SK-N-SH treated with all-trans-retinoic acid at 6 μM for 48 hours (cell line): ENCODE measurements around the gene OBSL1.
A peak's percentile ranks its signal among the peaks of the same experiment; 100 is the strongest.

ENCODE experiments used
- ATAC-seq: fragments of 200-7000 bp; cut with Tn5 transposase; 3 replicates; pipeline ENCODE4 v1.9.1; 2020; ENCODE audit warnings: mild to moderate bottlenecking, moderate library complexity
- BACH2 ChIP-seq: fragments of 250-450 bp; sonication (Bioruptor Pico); IDR thresholded peaks from 2 replicates; pipeline ENCODE4 v1.9.0; 2021; ENCODE audit warnings: mild to moderate bottlenecking, borderline replicate concordance
- CSDC2 ChIP-seq: fragments of 250-450 bp; sonication (Bioruptor Pico); IDR thresholded peaks from 2 replicates; pipeline ENCODE4 v1.5.0; 2020; ENCODE audit warnings: mild to moderate bottlenecking, moderate library complexity
- ESRRG ChIP-seq: fragments of 250-450 bp; sonication (Bioruptor Pico); IDR thresholded peaks from 2 replicates; pipeline ENCODE4 v1.6.1; 2021; ENCODE audit warnings: mild to moderate bottlenecking
- GLIS3 ChIP-seq: fragments of 250-450 bp; sonication (Bioruptor Pico); IDR thresholded peaks from 2 replicates; pipeline ENCODE4 v1.5.0; 2020; ENCODE audit warnings: mild to moderate bottlenecking, moderate library complexity
- ISL1 ChIP-seq: fragments of 250-450 bp; sonication (Bioruptor Pico); IDR thresholded peaks from 2 replicates; pipeline ENCODE4 v2.1.2; 2022; ENCODE audit warnings: mild to moderate bottlenecking, moderate library complexity
- RARB ChIP-seq: fragments of 250-450 bp; sonication (Bioruptor Pico); IDR thresholded peaks from 2 replicates; pipeline ENCODE4 v1.8.0; 2021; ENCODE audit warnings: mild to moderate bottlenecking, moderate library complexity
- TOX ChIP-seq: fragments of 250-450 bp; sonication (Bioruptor Pico); IDR thresholded peaks from 2 replicates; pipeline ENCODE4 v1.8.0; 2021; ENCODE audit warnings: mild to moderate bottlenecking, moderate library complexity, borderline replicate concordance
- ZC3H10 ChIP-seq: fragments of 250-450 bp; sonication (Bioruptor Pico); IDR thresholded peaks from 2 replicates; pipeline ENCODE4 v1.5.1; 2021; ENCODE audit warnings: mild to moderate bottlenecking, moderate library complexity
- ZFP3 ChIP-seq: fragments of 250-450 bp; sonication (Bioruptor Pico); IDR thresholded peaks from 2 replicates; pipeline ENCODE4 v1.5.0; 2020; ENCODE audit warnings: mild to moderate bottlenecking, moderate library complexity
- ZFP30 ChIP-seq: fragments of 450-650 bp; formaldehyde crosslinking; IDR thresholded peaks from 2 replicates; pipeline ENCODE4 v1.5.0; 2022; ENCODE audit warnings: mild to moderate bottlenecking, moderate library complexity
- ZNF565 ChIP-seq: fragments of 450-650 bp; formaldehyde crosslinking; conservative IDR thresholded peaks from 2 replicates; pipeline ENCODE4 v1.5.0; 2020; ENCODE audit warnings: low read depth, mild to moderate bottlenecking, moderate library complexity
- ZNF70 ChIP-seq: fragments of 450-650 bp; formaldehyde crosslinking; IDR thresholded peaks from 2 replicates; pipeline ENCODE4 v1.5.0; 2020; ENCODE audit warnings: mild to moderate bottlenecking, moderate library complexity
- TF ChIP-seq, protein P1 (sequence below): fragments of 250-450 bp; sonication (Bioruptor Pico); IDR thresholded peaks from 2 replicates; pipeline ENCODE4 v1.8.0; 2021; ENCODE audit warnings: low read depth, mild to moderate bottlenecking, moderate library complexity, borderline replicate concordance
- TF ChIP-seq, protein P2 (sequence below): fragments of 250-450 bp; sonication (Bioruptor Pico); IDR thresholded peaks from 2 replicates; pipeline ENCODE4 v1.8.0; 2020; ENCODE audit warnings: mild to moderate bottlenecking, moderate library complexity, borderline replicate concordance
- TF ChIP-seq, protein P3 (sequence below): fragments of 250-450 bp; sonication (Bioruptor Pico); IDR thresholded peaks from 2 replicates; pipeline ENCODE4 v1.5.0; 2020; ENCODE audit warnings: mild to moderate bottlenecking, moderate library complexity
- TF ChIP-seq, protein P4 (sequence below): fragments of 250-450 bp; sonication (Bioruptor Pico); IDR thresholded peaks from 2 replicates; pipeline ENCODE4 v1.5.1; 2020; ENCODE audit warnings: low read depth, mild to moderate bottlenecking, moderate library complexity

OBSL1 gene

DNA sequence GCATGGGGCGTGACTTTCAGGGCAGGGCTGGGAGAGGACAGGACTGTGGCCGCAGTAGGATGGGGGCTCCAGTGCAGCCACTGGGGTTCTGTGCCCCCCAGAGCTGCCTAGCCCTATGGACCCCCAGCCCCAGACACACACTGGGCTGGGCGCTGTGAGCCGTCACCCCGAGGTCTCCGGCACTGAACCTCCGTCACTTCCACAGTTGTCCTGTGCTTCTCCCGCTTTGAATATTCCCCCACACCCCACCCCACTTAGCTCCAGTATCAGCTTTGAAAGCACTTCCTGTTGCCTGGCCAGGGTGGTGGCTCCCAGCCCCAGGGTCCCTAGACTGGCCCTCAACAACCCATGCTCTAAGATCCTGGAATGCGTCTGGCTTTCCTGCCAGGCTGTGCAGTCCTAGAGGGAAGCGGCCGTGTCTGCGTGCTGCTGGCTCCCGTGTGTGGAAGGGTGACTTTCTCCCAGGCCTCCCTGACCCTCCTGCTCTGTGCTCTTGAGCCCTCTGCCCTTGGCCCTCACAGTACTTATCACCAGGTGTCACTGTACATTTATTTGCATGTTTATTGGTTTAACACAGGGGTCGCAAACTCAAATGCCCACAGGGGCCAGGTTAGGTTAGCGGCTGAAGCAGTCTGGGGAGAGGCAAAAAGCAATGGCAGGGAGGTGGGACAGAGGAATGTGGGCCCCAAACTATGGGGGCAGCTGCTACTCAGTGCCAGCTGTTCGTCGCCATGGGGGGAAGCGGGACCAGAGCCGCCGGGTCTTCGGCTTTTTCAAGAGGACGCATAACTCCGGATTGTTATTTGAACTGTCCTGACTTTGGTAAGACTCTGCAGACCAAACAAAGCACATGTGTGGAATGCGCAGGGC is 9.9 kb downstream of the OBSL1 start:
- ATAC-seq = peak; percentile 5
- TF ChIP-seq, protein P1, sequence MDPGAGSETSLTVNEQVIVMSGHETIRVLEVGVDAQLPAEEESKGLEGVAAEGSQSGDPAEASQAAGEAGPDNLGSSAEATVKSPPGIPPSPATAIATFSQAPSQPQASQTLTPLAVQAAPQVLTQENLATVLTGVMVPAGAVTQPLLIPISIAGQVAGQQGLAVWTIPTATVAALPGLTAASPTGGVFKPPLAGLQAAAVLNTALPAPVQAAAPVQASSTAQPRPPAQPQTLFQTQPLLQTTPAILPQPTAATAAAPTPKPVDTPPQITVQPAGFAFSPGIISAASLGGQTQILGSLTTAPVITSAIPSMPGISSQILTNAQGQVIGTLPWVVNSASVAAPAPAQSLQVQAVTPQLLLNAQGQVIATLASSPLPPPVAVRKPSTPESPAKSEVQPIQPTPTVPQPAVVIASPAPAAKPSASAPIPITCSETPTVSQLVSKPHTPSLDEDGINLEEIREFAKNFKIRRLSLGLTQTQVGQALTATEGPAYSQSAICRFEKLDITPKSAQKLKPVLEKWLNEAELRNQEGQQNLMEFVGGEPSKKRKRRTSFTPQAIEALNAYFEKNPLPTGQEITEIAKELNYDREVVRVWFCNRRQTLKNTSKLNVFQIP (CRISPR knock-in tag) = no peak
- TF ChIP-seq ESRRG (CRISPR knock-in tag) (no peak), ISL1 (CRISPR knock-in tag) (no peak), CSDC2 (CRISPR knock-in tag) (no peak), ZNF565 (CRISPR knock-in tag) (no peak), ZFP3 (no peak), ZNF70 (CRISPR knock-in tag) (no peak), ZC3H10 (no peak), BACH2 (CRISPR knock-in tag) (no peak)
- TF ChIP-seq, protein P2, sequence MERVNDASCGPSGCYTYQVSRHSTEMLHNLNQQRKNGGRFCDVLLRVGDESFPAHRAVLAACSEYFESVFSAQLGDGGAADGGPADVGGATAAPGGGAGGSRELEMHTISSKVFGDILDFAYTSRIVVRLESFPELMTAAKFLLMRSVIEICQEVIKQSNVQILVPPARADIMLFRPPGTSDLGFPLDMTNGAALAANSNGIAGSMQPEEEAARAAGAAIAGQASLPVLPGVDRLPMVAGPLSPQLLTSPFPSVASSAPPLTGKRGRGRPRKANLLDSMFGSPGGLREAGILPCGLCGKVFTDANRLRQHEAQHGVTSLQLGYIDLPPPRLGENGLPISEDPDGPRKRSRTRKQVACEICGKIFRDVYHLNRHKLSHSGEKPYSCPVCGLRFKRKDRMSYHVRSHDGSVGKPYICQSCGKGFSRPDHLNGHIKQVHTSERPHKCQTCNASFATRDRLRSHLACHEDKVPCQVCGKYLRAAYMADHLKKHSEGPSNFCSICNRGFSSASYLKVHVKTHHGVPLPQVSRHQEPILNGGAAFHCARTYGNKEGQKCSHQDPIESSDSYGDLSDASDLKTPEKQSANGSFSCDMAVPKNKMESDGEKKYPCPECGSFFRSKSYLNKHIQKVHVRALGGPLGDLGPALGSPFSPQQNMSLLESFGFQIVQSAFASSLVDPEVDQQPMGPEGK (CRISPR knock-in tag) = no peak
- TF ChIP-seq, protein P3, sequence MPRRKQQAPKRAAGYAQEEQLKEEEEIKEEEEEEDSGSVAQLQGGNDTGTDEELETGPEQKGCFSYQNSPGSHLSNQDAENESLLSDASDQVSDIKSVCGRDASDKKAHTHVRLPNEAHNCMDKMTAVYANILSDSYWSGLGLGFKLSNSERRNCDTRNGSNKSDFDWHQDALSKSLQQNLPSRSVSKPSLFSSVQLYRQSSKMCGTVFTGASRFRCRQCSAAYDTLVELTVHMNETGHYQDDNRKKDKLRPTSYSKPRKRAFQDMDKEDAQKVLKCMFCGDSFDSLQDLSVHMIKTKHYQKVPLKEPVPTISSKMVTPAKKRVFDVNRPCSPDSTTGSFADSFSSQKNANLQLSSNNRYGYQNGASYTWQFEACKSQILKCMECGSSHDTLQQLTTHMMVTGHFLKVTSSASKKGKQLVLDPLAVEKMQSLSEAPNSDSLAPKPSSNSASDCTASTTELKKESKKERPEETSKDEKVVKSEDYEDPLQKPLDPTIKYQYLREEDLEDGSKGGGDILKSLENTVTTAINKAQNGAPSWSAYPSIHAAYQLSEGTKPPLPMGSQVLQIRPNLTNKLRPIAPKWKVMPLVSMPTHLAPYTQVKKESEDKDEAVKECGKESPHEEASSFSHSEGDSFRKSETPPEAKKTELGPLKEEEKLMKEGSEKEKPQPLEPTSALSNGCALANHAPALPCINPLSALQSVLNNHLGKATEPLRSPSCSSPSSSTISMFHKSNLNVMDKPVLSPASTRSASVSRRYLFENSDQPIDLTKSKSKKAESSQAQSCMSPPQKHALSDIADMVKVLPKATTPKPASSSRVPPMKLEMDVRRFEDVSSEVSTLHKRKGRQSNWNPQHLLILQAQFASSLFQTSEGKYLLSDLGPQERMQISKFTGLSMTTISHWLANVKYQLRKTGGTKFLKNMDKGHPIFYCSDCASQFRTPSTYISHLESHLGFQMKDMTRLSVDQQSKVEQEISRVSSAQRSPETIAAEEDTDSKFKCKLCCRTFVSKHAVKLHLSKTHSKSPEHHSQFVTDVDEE (CRISPR knock-in tag) = no peak
- TF ChIP-seq, all 23 proteins: peak for 0

DNA sequence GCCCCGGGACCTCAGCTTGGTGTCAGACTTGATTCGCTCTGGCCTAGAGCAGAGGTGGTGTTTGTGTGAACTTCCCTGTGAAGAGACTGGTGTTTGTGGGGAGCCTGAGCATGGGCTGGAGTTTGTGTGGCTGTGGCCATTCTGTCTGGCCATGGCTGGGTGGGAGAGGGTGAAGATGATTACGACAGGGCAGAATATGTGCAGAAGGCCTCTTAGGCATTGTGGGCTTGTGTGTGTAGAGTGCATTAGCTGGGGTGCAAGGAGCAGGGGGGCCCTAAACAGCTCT is 10.5 kb downstream of the OBSL1 start:
- TF ChIP-seq TOX (CRISPR knock-in tag) = no peak
- TF ChIP-seq, protein P3 (CRISPR knock-in tag) = no peak
- no peak for TF ChIP-seq ESRRG (CRISPR knock-in tag)
- TF ChIP-seq BACH2 (CRISPR knock-in tag) = no peak
- TF ChIP-seq ZFP30 (CRISPR knock-in tag) = no peak
- ATAC-seq = peak; percentile 6; the same call in 2 of the 3 replicates

DNA sequence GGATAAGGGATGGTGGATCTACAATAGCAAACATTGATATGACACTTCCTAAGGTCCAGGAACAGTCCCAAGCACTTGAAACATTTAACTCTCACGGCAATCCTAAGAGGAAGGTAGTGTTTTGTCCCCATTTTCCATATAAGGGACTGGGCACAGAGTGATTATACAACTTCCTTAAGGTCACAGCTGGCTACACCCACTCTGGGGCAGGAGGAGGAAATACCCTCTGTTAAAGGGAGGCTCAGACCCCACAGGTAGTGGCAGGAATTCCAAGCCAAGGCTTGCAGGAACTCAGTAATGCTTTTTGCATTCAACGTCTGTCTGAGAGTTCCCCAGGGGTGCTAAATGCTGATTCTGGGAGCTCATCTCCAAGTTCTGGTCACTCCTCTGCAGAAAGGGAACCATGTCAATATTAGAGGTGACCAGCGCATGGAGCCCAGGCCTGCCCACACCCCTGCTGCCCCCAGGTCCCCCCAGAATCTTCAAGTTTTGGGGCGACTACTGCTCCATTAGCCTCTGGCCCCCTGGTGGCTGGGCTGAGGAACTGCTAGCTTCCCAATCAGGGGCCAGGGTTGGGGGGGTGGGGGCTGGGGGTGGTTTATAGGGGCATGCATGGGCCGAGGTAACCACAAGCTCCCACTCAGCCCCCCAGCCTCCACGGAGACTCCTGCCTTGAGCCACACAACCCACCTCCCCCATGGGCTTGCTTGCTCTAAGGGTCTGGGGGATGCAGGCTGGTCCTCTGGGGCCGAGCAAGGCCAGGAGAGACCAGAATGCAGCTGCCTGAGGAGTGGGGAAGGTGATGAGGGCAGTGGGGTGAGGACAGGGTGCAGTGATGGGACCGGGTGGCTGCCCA is 11.1 kb downstream of the OBSL1 start:
- ATAC-seq = peak; percentile 60
- TF ChIP-seq RARB (CRISPR knock-in tag) = no peak
- TF ChIP-seq ZNF70 (CRISPR knock-in tag) = no peak
- TF ChIP-seq, protein P1 (CRISPR knock-in tag) = no peak
- TF ChIP-seq BACH2 (CRISPR knock-in tag) = no peak
- no peak for TF ChIP-seq ZFP3
- TF ChIP-seq ESRRG (CRISPR knock-in tag) = no peak
- TF ChIP-seq GLIS3 (CRISPR knock-in tag) = no peak
- TF ChIP-seq, protein P3 (CRISPR knock-in tag) = no peak
- TF ChIP-seq, protein P4, sequence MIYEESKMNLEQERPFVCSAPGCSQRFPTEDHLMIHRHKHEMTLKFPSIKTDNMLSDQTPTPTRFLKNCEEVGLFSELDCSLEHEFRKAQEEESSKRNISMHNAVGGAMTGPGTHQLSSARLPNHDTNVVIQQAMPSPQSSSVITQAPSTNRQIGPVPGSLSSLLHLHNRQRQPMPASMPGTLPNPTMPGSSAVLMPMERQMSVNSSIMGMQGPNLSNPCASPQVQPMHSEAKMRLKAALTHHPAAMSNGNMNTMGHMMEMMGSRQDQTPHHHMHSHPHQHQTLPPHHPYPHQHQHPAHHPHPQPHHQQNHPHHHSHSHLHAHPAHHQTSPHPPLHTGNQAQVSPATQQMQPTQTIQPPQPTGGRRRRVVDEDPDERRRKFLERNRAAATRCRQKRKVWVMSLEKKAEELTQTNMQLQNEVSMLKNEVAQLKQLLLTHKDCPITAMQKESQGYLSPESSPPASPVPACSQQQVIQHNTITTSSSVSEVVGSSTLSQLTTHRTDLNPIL (CRISPR knock-in tag) = no peak
